GM13976 (cell line): ENCODE measurements around the gene APLN.

ENCODE experiments used
- DNase-seq: peaks from one replicate; pipeline ENCODE4 v3.0.0; 2012; ENCODE audit warnings: low spot score
- in situ Hi-C: fragments of 300-500 bp; cut with MboI; formaldehyde crosslinking; loops from one replicate; pipeline ENCODE4 v1.12.0; 2022; ENCODE audit warnings: low sequenced_read_pairs, mixed read lengths, inconsistent platforms; ENCODE audit not compliant: unreplicated experiment
- TF ChIP-seq, protein P1 (sequence below): IDR thresholded peaks from 2 replicates; pipeline ENCODE4 v1.5.1; 2012; ENCODE audit warnings: borderline replicate concordance, mild to moderate bottlenecking; ENCODE audit not compliant: insufficient read depth; ENCODE audit errors: extremely low read depth, missing control alignments, control extremely low read depth

Gene APLN

DNA sequence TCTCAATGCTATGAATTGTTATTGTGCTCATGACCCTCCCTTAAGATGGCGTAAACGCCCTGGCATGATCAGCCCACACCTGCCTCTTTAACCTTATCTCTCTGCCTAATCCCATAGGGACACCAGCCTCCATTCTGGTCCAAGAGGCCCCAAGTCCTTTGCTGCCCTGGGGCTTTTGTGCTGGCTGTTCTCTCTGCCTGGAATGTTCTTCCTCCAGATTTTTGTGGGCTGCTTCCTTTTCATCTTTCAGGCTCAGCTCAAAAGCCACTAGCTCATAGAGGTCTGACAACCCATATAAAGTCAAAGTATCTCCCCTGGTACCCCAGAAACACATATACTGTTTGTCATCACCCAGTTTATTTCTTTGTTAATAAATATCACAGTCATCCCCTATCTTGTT is 42.4 kb downstream of the APLN start:
- TF ChIP-seq, protein P1, sequence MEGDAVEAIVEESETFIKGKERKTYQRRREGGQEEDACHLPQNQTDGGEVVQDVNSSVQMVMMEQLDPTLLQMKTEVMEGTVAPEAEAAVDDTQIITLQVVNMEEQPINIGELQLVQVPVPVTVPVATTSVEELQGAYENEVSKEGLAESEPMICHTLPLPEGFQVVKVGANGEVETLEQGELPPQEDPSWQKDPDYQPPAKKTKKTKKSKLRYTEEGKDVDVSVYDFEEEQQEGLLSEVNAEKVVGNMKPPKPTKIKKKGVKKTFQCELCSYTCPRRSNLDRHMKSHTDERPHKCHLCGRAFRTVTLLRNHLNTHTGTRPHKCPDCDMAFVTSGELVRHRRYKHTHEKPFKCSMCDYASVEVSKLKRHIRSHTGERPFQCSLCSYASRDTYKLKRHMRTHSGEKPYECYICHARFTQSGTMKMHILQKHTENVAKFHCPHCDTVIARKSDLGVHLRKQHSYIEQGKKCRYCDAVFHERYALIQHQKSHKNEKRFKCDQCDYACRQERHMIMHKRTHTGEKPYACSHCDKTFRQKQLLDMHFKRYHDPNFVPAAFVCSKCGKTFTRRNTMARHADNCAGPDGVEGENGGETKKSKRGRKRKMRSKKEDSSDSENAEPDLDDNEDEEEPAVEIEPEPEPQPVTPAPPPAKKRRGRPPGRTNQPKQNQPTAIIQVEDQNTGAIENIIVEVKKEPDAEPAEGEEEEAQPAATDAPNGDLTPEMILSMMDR = no peak
- DNase-seq = no peak
- in situ Hi-C loops = loop anchor here (25.0 kb wide), 2 partner anchors 450 to 575 kb away; no protein-coding TSS in a partner anchor

DNA sequence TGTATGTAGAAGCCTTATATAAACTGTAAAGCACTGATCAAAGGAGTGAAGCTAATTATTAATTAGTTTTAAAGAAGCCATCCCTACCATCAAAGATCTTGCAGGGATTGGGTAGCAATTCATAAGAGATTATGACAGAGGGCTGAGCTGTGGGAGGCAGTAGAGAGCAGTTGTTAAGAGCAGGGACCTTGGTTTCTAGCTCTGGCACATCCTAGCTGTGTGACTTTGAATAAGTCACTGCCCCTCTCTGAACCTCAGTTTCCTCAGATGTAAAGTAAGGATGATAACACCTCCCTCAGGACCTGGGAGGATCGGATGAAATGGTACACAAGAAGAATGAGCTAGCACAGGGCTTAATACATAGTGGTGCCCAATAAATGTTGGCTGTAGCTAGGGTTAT is 45.4 kb downstream of the APLN start:
- in situ Hi-C loops = loop anchor here (25.0 kb wide), 2 partner anchors 453 to 578 kb away; no protein-coding TSS in a partner anchor
- DNase-seq = no peak
- TF ChIP-seq, protein P1 = no peak

DNA sequence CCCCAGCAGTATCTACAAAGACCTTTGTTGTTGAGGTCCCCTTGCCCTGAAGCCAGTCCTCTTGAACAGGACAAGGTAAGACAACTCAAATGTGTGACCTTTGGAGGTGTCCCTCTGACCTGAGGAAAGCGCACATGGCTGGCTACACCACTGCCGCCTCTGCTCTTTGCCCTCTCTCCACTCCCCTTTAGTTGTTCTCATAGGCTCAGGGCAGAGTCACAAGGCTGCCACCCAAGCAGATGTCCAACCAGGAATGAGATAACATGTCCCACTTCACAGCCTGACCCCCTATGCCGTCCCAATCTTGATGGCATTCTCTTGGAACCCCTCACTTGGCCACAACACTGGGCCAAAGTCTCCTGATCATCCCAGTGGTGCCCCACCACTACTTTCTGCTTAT is 46.3 kb downstream of the APLN start:
- TF ChIP-seq, protein P1 = no peak
- in situ Hi-C loops = loop anchor here (25.0 kb wide), 2 partner anchors 454 to 579 kb away; no protein-coding TSS in a partner anchor

DNA sequence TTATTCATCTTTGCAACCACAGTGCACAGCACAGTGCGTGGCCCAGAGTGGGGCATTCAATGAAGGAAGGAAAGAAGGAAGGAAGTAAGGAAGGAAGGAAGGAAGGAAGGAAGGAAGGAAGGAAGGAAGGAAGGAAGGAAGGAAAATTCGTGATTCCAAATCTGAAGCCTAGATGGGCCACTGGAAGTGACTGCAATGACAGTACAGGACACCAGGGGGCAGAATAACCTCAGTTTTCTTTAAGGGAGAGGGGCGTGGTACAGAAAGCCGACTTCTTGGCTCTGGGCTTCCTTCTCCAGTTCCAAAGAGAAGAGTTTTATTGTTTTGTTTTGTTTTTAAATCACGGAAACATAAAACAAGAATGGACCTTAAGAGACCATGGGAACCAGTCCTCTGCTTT is 47.8 kb downstream of the APLN start:
- DNase-seq = peak; percentile 72
- TF ChIP-seq, protein P1 = peak; percentile 83
- in situ Hi-C loops = loop anchor here (25.0 kb wide), 2 partner anchors 455 to 580 kb away; no protein-coding TSS in a partner anchor

More for the DNA sequence above, 46.3 kb downstream of the APLN start:
- no peak for DNase-seq

DNA sequence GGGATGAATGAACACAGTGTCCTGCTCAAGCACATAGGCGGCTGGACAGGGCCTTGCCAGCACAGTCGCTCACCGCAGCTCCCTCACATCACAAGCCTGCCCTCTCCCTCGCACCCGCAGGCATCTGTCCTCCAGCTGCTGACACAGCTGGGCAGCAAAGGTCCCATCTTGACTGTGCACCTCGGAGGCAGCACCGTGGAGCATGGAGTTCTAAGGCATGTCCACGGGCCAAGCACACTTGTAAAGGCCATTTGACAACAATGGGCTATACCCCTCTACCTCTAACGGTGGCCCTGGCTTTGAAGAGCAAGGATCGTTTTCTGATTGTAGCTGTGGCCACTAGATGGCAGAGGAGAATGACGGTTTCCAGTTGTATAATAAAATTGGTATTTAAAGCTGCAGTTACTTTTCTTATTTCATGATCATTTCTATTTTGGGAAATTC is 53.8 kb downstream of the APLN start:
- in situ Hi-C loops = loop anchor here (25.0 kb wide), 2 partner anchors 461 to 586 kb away; no protein-coding TSS in a partner anchor
- TF ChIP-seq, protein P1 = peak; percentile 45
- DNase-seq = peak; percentile 44

DNA sequence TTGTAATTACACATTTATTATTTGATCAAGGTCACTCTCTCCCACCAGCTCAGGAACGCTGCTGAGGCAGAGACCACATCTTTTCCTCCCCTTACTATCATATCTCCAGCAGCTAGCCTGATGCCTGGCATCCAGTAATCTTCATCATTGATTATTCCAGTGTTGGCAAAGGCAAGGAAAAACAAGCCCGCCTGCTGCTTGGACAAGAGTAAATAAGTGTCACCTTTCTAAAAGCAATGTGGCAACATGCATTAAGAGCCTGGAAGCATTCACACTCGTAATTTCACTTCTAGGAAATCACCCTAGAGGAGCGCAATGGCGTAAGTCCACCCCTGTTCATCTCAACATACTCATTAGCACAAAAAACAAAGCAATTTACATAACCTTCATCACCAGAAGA is 54.8 kb downstream of the APLN start:
- no peak for DNase-seq
- in situ Hi-C loops = loop anchor here (25.0 kb wide), 3 partner anchors 462 to 1312 kb away; partner anchors contain the start of gene ENOX2
- TF ChIP-seq, protein P1 = no peak
